B cell (primary cell): Measurements from ENCODE around the gene GALNT5. TPM values are rescaled to one million over a fixed set of nuclear protein-coding genes. Genes with fewer than 3 reads are reported as not detected.

ENCODE experiments used
- ATAC-seq: fragments of 200-7000 bp; cut with Tn5 transposase; one replicate; pipeline ENCODE4 v1.10.0; 2021; ENCODE audit warnings: low read depth, mild to moderate bottlenecking, moderate number of reproducible peaks, moderate library complexity
- CTCF ChIA-PET: fragments of 350-600 bp; sonication (Branson Sonifier 250); formaldehyde crosslinking; loops from one replicate; lab custom pipeline; 2021; ENCODE audit warnings: antibody characterized with exemption, inconsistent platforms; lab: Charles Lee
- POLR2A ChIA-PET: fragments of 350-600 bp; sonication (Branson Sonifier 250); formaldehyde crosslinking; loops from one replicate; lab custom pipeline; 2021; ENCODE audit warnings: antibody characterized with exemption; lab: Charles Lee
- DNase-seq: peaks from one replicate; pipeline ENCODE4 v3.0.0; 2013
- H2AFZ ChIP-seq: 2 replicates; pipeline ENCODE4 v1.6.1; 2012; ENCODE audit warnings: mild to moderate bottlenecking, low read depth, low read length; ENCODE audit not compliant: insufficient read depth, poor library complexity, severe bottlenecking
- H3K27ac ChIP-seq, 2 donors: 1 replicate in 1 of 2; 2 replicates in 1 of 2; pipeline ENCODE4 v1.5.1; 2012 to 2013; ENCODE audit warnings: low read length in 2 of 2, mild to moderate bottlenecking in 2 of 2, moderate library complexity in 1 of 2
- H3K27me3 ChIP-seq, 4 experiments: fragments of 200-600 bp in 1 of 4; sonication (generic) in 1 of 4; replicated peaks in 1 of 4; 1 replicate in 2 of 4; 2 replicates in 2 of 4; pipeline versions ENCODE4 v1.6.1 to v1.7.0; 2013 to 2016; ENCODE audit warnings: low read length in 3 of 4, mild to moderate bottlenecking in 2 of 4, mixed read lengths in 1 of 4, moderate library complexity in 1 of 4; ENCODE audit not compliant: insufficient read depth in 4 of 4, control insufficient read depth in 3 of 4; ENCODE audit errors: control extremely low read depth in 1 of 4
- H3K36me3 ChIP-seq, 2 experiments: replicated peaks in 1 of 2; 1 replicate in 1 of 2; 2 replicates in 1 of 2; pipeline versions ENCODE4 v1.6.1 to v1.7.1; 2013; ENCODE audit warnings: low read length in 1 of 2; ENCODE audit not compliant: insufficient read depth in 2 of 2, control insufficient read depth in 1 of 2; ENCODE audit errors: control extremely low read depth in 1 of 2, extremely low read depth in 1 of 2
- H3K4me1 ChIP-seq, 2 donors: fragments of 200-600 bp in 1 of 2; sonication (generic) in 1 of 2; 1 replicate in 1 of 2; 2 replicates in 1 of 2; pipeline versions ENCODE4 v1.5.1 to v1.6.1; 2013 to 2017; ENCODE audit warnings: low read length in 2 of 2; ENCODE audit not compliant: control insufficient read depth in 2 of 2, insufficient read depth in 2 of 2
- H3K4me2 ChIP-seq: replicated peaks from 2 replicates; pipeline ENCODE3; 2012; ENCODE audit warnings: mild to moderate bottlenecking, low read depth, low read length; ENCODE audit not compliant: poor library complexity, severe bottlenecking
- H3K4me3 ChIP-seq, 5 experiments: fragments of 200-600 bp in 1 of 5; sonication (generic) in 1 of 5; 1 replicate in 3 of 5; 2 replicates in 2 of 5; pipeline versions ENCODE4 v1.5.1 to v1.7.0; 2011 to 2016; ENCODE audit warnings: low read length in 4 of 5, mild to moderate bottlenecking in 4 of 5, low read depth in 2 of 5, control low read depth in 1 of 5, moderate library complexity in 1 of 5; ENCODE audit not compliant: insufficient read depth in 1 of 5; ENCODE audit errors: control extremely low read depth in 1 of 5, extremely low read depth in 1 of 5
- H3K79me2 ChIP-seq: fragments of 200-600 bp; sonication (generic); one replicate; pipeline ENCODE4 v1.6.0; 2016; ENCODE audit warnings: low read length; ENCODE audit not compliant: control insufficient read depth, insufficient read depth
- H3K9ac ChIP-seq: fragments of 200-600 bp; sonication (generic); 2 replicates; pipeline ENCODE4 v1.6.1; 2017; ENCODE audit warnings: mild to moderate bottlenecking, low read length, moderate library complexity
- H3K9me3 ChIP-seq, 3 donors: one replicate each; pipeline versions ENCODE4 v1.6.1 to v1.7.1; 2013; ENCODE audit warnings: low read length in 2 of 3; ENCODE audit not compliant: control insufficient read depth in 2 of 3, insufficient read depth in 1 of 3; ENCODE audit errors: control extremely low read depth in 1 of 3
- H4K20me1 ChIP-seq: 2 replicates; pipeline ENCODE4 v1.6.0; 2012; ENCODE audit warnings: mild to moderate bottlenecking, low read length; ENCODE audit not compliant: insufficient read depth, control insufficient read depth, poor library complexity, severe bottlenecking
- H3K27ac Mint-ChIP-seq: one replicate; pipeline ENCODE4 v1.8.0; 2021; ENCODE audit warnings: mixed read lengths
- H3K27me3 Mint-ChIP-seq: one replicate; pipeline ENCODE4 v1.8.0; 2021; ENCODE audit warnings: mixed read lengths
- H3K4me1 Mint-ChIP-seq: one replicate; pipeline ENCODE4 v1.8.0; 2021; ENCODE audit warnings: mixed read lengths
- H3K4me3 Mint-ChIP-seq: one replicate; pipeline ENCODE4 v1.8.0; 2021; ENCODE audit warnings: mixed read lengths
- H3K9me3 Mint-ChIP-seq: one replicate; pipeline ENCODE4 v1.8.0; 2022; ENCODE audit warnings: mixed read lengths; ENCODE audit not compliant: insufficient read depth
- EZH2 ChIP-seq: IDR thresholded peaks from 2 replicates; pipeline ENCODE4 v1.6.1; 2012; ENCODE audit warnings: borderline replicate concordance, low read depth, mild to moderate bottlenecking, moderate library complexity, low read length; ENCODE audit not compliant: insufficient read depth, poor library complexity, severe bottlenecking
- WGBS: methylation state at CpG from one replicate; pipeline ENCODE4 v1.1.5; 2013; ENCODE audit warnings: missing lambda C conversion rate; ENCODE audit not compliant: insufficient coverage; 5-methylcytosine and 5-hydroxymethylcytosine counted together
- intact Hi-C: fragments of 100-400 bp; cut with micrococcal nuclease; formaldehyde crosslinking; loops from one replicate; pipeline ENCODE4 v1.10.0; 2022
- polyA plus RNA-seq: library from polyadenylated mRNA; depleted of rRNA; stranded (reverse); fragments of >200 nt; gene quantifications from 2 replicates; pipeline ENCODE4 v1.2.3, GENCODE V29; 2012
- total RNA-seq, 2 donors: library from RNA; stranded (reverse); fragments of 120-200 nt in 1 of 2; gene quantifications; 1 replicate in 1 of 2; 2 replicates in 1 of 2; pipeline versions ENCODE4 v1.2.3 to v1.2.4, GENCODE V29; 2013 to 2022
- TF ChIP-seq, protein P1 (sequence below): fragments of 200-600 bp; IDR thresholded peaks from one replicate; pipeline ENCODE4 v1.8.0; 2022; ENCODE audit warnings: antibody characterized with exemption, mild to moderate bottlenecking

Gene GALNT5
- total and polyA plus RNA-seq, 2 donors (not counting 1 experiment from before 2014, with no cell fraction given) = not detected

GRCh38 chr2:157281316-157281715 is 23.8 kb downstream of the GALNT5 start:
- Mint-ChIP-seq H3K27ac (no peak overlapping the region), H3K4me3 (no peak overlapping the region), H3K9me3 (peaks cover 3% of the 10 kb centered on the region), H3K27me3 (peaks cover 46% of the 10 kb centered on the region), H3K4me1 (no peaks in the 10 kb centered on the region)
- ATAC-seq (no peak), DNase-seq (no peak)
- no peak overlapping the region for H2AFZ ChIP-seq
- H4K20me1 ChIP-seq = no peaks in the 10 kb centered on the region
- TF ChIP-seq, protein P1, sequence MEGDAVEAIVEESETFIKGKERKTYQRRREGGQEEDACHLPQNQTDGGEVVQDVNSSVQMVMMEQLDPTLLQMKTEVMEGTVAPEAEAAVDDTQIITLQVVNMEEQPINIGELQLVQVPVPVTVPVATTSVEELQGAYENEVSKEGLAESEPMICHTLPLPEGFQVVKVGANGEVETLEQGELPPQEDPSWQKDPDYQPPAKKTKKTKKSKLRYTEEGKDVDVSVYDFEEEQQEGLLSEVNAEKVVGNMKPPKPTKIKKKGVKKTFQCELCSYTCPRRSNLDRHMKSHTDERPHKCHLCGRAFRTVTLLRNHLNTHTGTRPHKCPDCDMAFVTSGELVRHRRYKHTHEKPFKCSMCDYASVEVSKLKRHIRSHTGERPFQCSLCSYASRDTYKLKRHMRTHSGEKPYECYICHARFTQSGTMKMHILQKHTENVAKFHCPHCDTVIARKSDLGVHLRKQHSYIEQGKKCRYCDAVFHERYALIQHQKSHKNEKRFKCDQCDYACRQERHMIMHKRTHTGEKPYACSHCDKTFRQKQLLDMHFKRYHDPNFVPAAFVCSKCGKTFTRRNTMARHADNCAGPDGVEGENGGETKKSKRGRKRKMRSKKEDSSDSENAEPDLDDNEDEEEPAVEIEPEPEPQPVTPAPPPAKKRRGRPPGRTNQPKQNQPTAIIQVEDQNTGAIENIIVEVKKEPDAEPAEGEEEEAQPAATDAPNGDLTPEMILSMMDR = no peak
- TF ChIP-seq EZH2 = no peak
- no peak overlapping the region for H3K4me3 ChIP-seq
- no peak overlapping the region for H3K4me2 ChIP-seq
- peaks cover 0 to 6% (median 0%) of the 10 kb centered on the region in 3 donors for H3K9me3 ChIP-seq
- WGBS = 80% methylated on average over 1 of the region's 6 CpGs
- H3K27me3 ChIP-seq = peaks cover 0 to 3% (median 1%) of the 10 kb centered on the region in 4 experiments
- H3K36me3 ChIP-seq = no peaks in the 10 kb centered on the region
- H3K9ac ChIP-seq = no peak overlapping the region
- intact Hi-C loops = no loop called here
- no peaks in the 10 kb centered on the region for H3K4me1 ChIP-seq
- H3K79me2 ChIP-seq = no peaks in the 10 kb centered on the region
- ChIA-PET POLR2A (no interaction called here), CTCF (no interaction called here)
- H3K27ac ChIP-seq = no peak overlapping the region

DNA sequence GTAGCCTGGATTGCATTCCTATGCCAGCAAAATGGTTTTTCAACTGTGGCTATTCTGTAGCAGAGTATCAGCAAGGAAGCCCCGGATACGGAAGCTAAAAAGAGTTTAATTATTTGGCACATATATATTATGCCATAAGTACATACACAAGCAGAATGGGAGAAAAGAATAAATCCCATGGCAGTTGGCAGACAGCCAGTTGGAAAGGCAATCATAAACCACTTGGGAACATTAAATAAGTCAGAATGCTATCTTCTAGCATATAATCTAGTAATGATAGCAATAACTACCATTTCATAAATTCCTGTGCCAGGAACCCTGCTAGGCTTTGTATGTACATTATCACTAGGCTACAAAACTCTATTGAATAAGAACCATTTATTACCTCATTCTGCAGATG is 26.0 kb downstream of the GALNT5 start:
- H2AFZ ChIP-seq = no peak overlapping the region
- Mint-ChIP-seq H3K9me3 (peaks cover 3% of the 10 kb centered on the region), H3K27ac (no peak overlapping the region), H3K4me3 (no peak overlapping the region), H3K4me1 (no peaks in the 10 kb centered on the region), H3K27me3 (peaks cover 37% of the 10 kb centered on the region)
- no peak overlapping the region for H3K9ac ChIP-seq
- no peak overlapping the region for H3K4me2 ChIP-seq
- TF ChIP-seq, protein P1 = no peak
- no peak for TF ChIP-seq EZH2
- ATAC-seq = no peak
- no CpG with 5 or more reads among the region's 2 CpGs for WGBS
- H3K4me3 ChIP-seq = no peak overlapping the region
- H3K4me1 ChIP-seq = no peaks in the 10 kb centered on the region
- no peaks in the 10 kb centered on the region for H3K79me2 ChIP-seq
- intact Hi-C loops = no loop called here
- no peak overlapping the region for H3K27ac ChIP-seq
- H3K27me3 ChIP-seq = peaks cover 0 to 3% (median 1%) of the 10 kb centered on the region in 4 experiments
- peaks cover 0 to 6% (median 0%) of the 10 kb centered on the region in 3 donors for H3K9me3 ChIP-seq
- DNase-seq = no peak
- no peaks in the 10 kb centered on the region for H4K20me1 ChIP-seq
- POLR2A ChIA-PET = no interaction called here
- H3K36me3 ChIP-seq = no peaks in the 10 kb centered on the region
- CTCF ChIA-PET = no interaction called here
